ENCODE measurements around the gene UGT2B7. TPM values are rescaled to one million over a fixed set of nuclear protein-coding genes. Genes with fewer than 3 reads are reported as not detected.

The UGT2B7 gene
- total RNA-seq, 4 donors from 2014 or later: not detected

DNA sequence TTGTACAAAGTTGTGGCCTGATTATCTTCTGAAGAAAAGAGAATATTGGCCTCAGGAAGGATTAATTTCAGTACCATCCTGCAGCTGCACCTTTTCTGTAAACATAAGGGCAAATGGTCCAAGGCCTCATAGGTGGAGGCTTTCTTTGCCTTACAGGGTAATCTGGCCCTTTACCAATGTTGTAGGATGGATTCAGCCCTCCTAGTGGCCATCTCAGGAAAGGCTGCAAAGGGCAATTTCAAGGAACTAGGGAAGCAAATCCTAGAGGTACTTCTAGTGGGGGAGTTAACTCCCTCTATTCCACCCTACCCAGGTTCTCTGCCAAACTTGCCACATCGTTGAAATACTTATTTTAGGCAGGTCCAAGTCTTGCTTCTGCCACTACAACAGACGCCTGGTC, 60.6 kb downstream of the UGT2B7 start:
- DNase-seq (ENCODE audit: low spot score) (no peak), ATAC-seq (ENCODE audit: low FRiP score) (no peak)
- TF ChIP-seq, protein P1, sequence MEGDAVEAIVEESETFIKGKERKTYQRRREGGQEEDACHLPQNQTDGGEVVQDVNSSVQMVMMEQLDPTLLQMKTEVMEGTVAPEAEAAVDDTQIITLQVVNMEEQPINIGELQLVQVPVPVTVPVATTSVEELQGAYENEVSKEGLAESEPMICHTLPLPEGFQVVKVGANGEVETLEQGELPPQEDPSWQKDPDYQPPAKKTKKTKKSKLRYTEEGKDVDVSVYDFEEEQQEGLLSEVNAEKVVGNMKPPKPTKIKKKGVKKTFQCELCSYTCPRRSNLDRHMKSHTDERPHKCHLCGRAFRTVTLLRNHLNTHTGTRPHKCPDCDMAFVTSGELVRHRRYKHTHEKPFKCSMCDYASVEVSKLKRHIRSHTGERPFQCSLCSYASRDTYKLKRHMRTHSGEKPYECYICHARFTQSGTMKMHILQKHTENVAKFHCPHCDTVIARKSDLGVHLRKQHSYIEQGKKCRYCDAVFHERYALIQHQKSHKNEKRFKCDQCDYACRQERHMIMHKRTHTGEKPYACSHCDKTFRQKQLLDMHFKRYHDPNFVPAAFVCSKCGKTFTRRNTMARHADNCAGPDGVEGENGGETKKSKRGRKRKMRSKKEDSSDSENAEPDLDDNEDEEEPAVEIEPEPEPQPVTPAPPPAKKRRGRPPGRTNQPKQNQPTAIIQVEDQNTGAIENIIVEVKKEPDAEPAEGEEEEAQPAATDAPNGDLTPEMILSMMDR (IDR thresholded peaks at IDR 0.05): no peak

Other genes with a start within 250 kb of the UGT2B7 start
- gene UGT2A3, start 144.7 kb upstream of the UGT2B7 start, total RNA-seq: not detected
- not detected for gene UGT2B11, start 118.3 kb downstream of the UGT2B7 start, total RNA-seq
- not detected for gene UGT2B28, start 184.0 kb downstream of the UGT2B7 start, total RNA-seq

Data from omental fat pad (tissue), 4 donors.